HG03354 (cell line): ENCODE results near the gene ACACB.

Experiments used
- ATAC-seq: cut with Tn5 transposase; IDR thresholded peaks from one replicate; pipeline ENCODE4 v1.9.1; 2021; ENCODE audit warnings: mild to moderate bottlenecking; ENCODE audit not compliant: unreplicated experiment, poor library complexity, severe bottlenecking

The ACACB gene

DNA sequence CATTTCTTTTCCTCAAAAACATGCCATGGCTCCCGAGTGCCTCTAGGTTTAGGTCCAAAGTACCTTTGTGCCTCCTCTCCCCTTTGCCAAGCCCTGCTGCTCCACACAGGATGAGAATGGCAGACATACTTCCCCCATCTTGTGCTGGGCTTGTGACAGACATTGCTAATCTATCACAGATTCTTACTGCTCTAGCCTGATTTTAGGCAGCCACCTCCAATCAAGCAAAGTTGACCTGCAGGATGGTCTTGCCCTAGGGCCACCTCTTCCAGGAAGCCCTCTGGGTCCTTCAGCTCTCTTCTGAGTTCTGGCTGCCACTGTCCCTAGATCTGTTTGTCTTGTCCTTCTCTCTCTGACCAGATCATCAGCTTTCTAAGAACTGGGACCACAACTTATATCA, 172.2 kb downstream of the ACACB start:
- ATAC-seq = no peak

DNA sequence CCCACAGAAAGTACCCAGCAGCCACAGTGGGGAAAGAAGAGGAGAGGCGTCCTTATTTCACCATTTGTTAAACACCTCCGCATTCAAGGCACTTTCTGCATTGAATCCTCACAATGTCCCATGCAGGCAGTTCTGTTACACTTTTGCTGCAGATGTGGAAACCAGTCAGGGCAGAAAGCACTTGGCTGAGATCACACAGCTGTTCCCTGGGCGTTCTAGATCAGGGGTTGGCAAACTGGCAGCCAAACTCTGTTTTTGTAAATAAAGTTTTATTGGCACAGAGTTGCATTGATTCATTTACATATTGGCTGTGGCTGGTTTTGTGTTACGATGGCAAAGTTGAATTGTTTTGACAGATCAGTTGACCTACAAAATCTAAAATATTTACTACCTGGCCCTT, 172.6 kb downstream of the ACACB start:
- ATAC-seq = no peak

DNA sequence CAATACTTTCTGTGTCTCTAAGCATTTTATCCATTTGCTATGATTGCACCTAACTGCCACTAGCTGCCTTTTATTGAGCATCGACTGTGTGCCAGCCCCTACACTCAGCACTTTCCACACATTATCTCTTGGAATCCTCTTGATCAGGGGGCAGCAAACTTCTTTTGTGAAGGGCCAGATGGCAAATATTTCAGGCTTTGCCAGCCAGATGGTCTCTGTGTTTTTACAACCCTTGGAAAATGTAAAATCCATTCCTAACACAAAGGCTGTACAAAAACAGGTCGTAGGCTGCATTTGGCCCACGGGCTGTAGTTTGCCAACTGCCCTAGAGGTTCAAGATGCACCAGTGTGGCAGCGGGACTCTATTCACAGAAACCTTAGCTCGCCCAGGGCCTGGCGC, 173.2 kb downstream of the ACACB start:
- ATAC-seq = no peak

DNA sequence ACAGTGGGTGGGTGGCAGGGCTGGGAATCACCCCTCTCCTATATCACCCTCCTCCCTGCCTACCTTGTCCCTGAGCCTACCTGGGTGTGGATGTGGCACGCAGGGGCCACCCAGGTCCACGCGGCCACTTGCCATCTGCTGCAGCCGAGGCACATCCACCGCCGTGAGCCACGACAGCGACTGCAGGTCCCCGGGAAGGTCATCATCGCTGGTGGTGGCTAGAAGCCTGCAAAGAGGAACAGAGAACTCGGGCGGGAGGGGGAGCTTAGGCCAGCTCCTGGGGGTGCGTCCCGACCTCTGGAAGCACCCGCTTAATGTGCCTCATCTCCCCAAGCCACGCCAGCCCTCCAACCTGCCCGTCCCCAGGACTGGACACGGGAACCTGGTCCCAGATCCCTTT, 173.7 kb downstream of the ACACB start:
- ATAC-seq = no peak

DNA sequence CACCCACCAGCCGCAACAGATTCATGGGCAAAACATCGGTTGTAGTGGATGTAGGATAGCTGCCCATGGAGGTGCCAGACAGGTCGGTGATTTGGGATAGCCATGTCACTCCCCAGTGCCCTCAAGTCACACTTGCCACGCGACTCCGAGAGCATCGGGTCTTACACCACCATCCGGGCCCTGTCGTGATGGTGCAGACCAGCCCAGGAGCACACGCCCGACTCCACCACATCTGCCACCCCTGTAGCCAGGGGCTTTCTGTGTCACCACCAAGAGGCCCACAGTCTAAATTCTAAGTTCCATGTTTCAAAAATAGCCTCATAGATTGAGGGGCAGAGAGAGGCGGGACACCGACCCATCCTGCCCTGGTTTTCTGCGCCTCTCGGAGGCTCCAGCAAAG, 174.7 kb downstream of the ACACB start:
- ATAC-seq = no peak

DNA sequence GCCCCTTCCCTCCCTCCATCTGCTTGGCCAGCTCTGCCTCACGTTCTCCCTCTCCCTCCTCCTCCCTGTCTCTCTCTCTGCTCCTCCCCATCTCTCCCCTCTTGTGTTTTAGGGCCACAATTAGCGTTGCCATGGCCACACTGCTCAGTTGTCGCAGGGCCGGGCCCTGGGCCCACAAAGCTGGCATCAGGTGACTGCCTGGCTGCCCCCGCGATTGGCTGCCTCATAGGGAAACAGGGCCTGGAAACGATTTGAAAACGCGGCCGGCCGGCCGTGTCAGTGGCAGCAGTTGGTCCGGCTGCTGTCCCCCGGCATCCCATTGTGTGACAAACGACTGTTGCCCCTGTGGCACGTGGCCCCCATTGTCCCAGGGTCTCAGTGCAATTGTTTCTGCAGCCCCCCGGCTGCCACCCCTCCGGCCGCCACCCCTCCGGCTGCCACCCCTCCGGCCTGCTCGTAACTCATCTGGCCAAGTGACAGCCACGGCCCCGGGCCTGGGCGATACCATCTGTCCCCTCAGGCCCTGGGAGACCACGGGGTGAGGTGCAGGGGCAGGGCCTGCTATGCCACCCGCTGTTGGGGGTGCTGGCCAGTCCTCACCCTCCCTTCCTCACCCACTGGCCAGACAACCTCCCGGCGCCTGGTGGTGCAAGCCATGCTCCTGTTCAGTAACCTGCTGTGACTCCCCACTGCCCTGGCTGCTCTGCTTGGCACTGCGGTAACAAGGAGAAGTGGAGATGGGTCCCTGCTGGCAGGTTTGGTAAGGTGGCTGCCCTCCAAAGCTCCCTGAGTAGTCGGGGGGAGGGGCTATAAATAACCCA, 175.3 kb downstream of the ACACB start:
- no peak for ATAC-seq

DNA sequence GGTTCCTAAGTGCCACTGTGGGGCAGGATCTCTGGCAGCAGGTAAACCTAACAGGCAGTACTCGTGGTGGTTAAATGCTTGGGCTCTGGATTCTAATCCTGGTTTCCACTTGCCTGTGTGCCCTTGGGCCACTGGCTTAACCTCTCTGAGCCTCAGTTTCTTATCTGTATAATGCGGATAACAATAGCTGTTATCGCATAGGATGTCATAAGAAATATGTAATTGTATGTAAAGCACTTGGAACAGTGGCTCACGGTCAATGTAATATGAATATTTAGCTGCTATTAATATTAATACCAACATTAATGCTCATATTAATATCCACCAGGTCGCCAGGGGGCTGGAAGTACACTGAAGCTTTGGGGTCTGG, 175.9 kb downstream of the ACACB start:
- no peak for ATAC-seq

DNA sequence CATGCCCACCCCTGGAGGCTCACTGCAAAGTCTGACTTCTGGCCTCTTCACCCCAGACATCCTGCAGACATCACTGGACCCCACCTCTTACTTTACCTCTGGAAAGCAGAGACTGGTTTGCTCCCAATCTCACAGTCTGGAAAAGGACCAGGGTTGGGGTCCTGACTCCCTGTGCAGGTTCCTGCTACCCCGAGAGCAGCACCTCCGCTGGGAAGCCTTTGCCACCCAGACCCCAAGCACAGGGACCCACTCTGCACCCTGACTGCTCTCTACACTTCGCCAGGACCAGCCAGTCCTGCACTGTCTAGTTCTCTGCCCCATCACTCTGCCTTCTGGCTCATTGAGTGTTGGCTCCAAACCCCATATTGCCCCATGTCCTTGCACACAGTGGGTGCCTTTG, 176.7 kb downstream of the ACACB start:
- no peak for ATAC-seq

DNA sequence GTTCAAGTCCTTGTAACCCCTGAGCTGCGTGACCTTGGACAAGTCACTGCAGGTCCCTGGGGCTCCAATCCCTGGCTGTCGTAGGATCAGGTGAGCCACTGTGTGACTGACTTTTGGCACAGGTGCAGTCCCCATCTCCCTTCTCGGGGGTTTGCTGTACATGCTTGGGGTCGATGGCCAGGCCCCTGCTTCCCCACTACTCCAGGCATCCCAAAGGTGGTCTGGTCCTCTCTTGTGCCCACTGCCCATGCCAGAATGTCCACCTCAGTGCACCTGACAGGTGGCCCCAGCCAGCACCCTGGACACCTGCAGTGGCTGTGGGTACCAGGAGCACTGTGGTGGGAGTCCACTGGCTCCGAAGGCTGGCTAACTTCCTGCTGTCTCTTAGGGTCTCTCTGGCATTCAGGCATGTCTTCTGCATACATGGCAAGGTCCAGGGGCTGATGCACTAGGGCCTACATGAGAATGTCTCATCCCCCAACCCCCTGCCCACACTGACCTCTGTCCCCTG, 178.0 kb downstream of the ACACB start:
- no peak for ATAC-seq

DNA sequence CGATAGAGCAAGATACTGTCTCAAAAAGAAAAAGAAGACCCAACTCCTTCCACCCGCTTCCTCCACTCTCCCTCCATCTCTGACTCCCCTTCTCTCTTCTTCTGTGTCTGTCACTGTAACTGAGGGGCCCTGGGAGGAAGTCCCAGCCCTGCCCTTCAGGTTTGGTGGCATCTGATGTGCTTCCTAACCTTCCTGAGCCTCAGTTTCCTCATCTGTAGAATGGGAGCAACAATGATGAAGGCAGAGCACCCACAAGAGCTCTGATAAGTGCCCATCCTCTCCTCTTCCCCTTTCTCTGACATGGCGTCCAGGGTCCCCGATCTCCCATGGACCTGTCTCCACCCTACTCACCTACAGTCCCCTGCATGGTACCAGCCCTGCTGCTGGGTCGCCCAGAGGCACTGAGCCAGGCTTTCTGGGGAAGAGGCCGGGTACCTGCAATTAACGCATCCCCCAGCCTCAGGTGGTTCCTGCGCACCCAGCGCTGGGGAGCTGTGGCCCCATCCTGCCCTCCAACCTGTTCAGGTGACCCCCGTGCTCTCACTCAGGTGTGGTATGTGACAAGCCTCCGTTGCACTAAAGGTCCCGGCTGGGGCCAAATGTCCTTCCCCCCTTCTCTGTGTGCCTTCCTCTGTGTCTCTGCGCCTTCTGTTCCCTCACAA, 179.5 kb downstream of the ACACB start:
- no peak for ATAC-seq

DNA sequence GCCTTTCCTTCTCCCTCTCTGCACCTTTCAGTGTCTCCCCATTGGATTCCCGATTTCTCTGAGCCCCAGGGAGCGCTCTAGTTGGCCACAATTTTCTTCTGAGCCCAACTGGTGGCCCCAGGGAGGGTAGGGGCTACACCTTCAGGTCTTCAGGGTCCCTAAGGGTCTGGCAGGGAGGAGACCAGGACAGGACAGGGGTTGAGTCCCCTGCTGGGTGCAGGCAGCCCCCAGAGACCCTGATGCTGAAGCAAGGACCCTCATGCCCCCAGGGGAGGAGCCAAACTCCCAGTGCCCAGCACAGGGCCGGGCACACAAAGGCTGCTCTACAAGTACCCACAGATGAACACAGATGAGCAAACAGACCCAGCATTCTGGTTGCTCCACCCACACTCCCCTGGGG, 180.0 kb downstream of the ACACB start:
- ATAC-seq = no peak

DNA sequence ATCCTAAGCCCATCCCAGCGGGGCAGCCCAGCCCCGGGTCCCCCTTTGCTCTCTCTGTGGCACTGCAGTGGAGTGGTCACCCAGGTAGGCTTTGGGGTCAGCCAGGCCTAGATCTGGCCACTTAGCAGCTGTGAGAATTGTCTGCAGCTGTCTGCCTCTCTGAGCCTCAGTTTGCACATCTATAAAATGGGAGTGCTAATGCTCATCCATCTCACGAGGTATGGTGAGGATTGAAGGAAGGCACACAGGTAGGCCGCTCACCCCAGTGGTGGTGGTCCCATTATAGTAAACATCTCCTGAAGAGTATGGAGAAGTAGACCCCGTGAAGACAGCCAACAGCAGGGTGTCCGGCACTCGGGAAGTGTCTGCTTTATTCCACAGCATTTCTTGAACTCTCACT, 183.5 kb downstream of the ACACB start:
- no peak for ATAC-seq

DNA sequence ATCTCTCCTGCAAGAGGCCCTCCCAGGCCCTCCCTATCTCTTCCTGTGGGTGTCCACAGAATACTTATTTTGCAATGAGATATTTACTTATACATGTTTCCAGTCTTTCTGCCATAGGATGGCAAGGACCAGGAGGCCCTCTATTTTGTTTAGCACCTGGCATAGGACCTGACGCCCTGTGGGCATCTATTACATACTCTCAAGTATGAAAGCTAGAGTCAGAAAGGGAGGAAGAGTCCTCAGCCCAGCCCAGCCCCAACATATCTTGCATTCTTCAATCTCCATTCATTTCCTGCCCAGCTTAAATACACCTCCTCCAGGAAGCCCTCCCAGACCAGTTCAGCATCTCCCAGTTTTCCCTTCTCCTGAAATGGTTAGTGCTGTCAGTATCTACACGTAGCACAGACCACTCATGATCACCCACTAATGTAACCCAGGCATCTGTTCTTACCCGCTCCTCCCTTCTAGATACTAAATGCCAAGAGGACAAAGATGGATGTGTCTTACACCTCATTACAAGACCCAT, 185.3 kb downstream of the ACACB start:
- ATAC-seq = no peak

DNA sequence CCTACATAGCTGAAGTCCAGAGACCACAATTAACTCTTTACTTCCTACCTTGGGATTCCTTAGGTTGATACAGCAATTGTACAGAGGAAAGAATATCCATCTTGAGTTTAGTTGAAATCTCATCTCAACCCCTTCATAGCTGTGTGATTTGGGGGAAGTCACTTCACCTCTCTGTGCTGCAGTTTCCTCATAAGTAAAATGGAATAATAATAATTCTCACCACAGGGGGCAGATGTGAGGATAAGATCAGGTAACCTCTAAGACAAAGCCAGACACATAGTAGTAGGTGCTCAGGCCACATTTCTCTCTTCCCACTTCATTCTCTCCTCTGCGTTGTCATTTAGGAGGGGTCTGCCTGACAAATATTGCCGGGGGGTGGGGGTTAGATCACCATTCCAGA, 186.0 kb downstream of the ACACB start:
- no peak for ATAC-seq

DNA sequence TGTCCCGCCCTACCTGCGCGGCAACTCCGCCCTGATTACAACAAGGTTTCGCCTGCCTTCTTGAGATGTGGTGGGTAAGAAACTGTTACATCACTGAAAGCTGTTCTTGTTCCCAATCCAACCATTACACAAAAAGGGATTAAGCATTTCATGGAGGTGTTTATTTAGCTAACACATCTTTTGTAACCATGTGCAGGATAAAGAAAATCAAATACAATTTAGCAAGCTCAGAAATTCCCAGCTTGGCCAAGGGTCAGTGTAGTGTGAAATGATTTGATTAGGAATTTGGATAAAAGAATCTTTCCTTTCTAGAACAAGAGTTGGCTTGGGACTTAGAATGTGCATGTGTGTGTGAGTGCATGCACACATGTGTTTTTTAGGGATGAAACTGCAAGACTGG, 186.4 kb downstream of the ACACB start:
- ATAC-seq = no peak

DNA sequence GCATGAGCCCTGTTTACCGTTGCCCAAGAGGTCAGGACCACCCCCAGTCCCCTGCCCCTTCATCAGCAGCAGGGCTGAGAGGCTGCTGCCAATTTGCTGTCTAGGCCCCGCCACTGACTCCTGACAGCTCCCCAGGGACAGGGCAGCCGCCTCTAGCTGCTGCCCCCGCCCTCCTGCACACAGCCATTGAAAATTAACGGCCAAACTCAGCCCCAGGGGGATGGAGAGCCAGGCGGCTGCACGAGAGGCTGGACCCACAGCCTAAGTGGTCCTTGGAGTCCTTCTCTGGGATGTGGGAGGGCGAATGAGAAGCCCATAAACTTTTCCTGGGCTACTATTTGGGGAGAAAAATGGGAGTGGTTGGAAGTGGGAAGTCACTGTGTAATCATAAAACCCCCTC, 188.1 kb downstream of the ACACB start:
- ATAC-seq = no peak

DNA sequence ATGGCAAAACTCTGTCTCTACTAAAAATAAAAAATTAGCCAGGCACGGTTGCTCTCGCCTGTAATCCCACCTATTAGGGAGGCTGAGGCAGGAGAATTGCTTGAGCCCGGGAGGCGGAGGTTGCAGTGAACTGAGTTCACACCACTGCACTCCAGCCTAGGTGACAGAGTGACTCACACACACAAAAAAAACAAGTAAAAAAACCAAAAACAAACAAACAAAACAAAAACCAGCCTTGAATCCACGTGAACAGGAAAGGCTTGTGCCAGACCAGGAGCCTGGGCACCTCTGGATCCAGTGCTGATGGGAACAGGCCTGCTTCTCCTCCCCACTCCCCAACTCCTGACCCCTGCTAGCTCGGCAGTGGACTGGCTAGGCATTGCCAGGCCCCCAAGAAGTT, 189.2 kb downstream of the ACACB start:
- no peak for ATAC-seq

DNA sequence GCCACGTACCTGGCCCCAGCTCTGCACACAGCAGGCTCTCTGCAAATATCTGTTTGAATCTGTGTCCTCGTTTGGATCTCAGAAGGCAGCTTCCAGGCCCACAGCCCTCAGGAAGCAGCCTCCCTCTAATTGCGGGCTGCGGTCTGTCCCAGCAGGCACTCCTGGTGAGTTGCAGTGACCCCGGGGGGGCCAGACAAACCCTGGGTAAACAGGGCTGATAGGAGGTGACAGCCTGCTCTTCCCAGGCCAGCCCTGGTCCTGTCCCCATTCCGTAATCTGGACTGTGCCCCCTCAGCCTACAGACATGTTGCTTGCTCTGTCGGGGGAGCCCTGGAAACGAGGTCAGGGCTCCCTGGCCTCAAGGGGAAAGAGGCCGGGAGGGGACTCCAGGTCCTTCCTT, 190.7 kb downstream of the ACACB start:
- ATAC-seq = no peak

DNA sequence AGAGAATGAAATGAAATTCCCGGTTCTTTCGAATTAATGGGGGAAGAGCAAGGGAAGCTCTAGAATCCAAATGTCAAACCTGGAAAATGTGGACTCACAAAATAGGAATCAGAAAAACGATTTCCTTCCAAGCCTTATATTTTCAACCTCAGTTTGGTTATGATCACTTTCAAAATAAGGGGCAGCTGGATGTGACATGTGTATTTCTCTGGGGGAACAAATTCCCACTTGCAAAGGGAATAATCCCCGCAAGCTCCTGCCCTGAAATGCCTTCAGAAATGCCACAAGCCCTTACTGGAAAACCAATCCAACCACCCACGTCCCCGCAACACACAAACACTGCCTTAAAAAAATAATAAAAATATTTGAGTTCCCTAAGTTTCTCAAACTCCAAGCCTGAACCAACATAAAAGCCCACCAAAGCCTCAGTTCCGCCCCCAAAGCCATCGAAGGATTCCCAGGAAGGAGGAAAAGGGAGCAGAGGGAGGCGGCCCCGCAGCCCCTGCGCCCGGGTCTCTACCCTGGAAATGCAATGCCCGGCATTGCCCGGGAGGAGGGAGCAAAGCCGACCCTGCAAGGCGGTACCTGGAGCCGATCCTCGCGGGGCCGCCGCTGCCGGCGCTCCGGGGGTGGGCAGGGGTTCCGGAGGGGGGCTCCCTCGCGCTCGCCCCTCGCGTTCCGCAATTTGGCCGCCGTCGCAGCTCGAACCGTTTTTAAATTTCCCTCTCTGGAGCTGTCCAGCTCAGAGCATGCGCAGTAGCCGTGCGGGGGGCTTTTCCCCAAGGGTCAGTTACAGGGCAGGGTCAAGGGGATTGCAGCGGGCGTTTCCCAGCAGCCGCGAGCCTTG, 192.4 kb downstream of the ACACB start, which contains the start of gene FOXN4:
FOXN4 (minus strand) TSS at position 751 of the 847 bp plus-strand sequence. CDS start 963 bp downstream, outside the sequence.
- ATAC-seq = no peak
